K562 (cell line): ENCODE measurements around the gene KDELR3. TPM values are rescaled to one million over a fixed set of nuclear protein-coding genes. Genes with fewer than 3 reads are reported as not detected.

Experiments used
- BCOR ChIP-seq: fragments of 450-650 bp; IDR thresholded peaks from 2 replicates; pipeline ENCODE4 v1.6.1; 2016
- EGR1 ChIP-seq: fragments of 450-650 bp; conservative IDR thresholded peaks from 2 replicates; pipeline ENCODE4 v1.6.1; 2017; ENCODE audit warnings: mild to moderate bottlenecking
- ESRRA ChIP-seq: fragments of 450-650 bp; IDR thresholded peaks from 2 replicates; pipeline ENCODE4 v1.6.1; 2014; ENCODE audit warnings: low read depth, mild to moderate bottlenecking, moderate library complexity, borderline replicate concordance
- GTF3C2 ChIP-seq: IDR thresholded peaks from 3 replicates; pipeline ENCODE4 v1.6.1; 2011; ENCODE audit warnings: borderline replicate concordance, mild to moderate bottlenecking, moderate library complexity; ENCODE audit not compliant: insufficient read length; ENCODE audit errors: extremely low read depth
- POLR2A ChIP-seq: fragments of 450-650 bp; conservative IDR thresholded peaks from 2 replicates; pipeline ENCODE4 v1.6.1; 2016
- SAP30 ChIP-seq: fragments of 200-600 bp; sonication (generic); IDR thresholded peaks from 2 replicates; pipeline ENCODE4 v1.6.1; 2012; ENCODE audit warnings: borderline replicate concordance, low read depth, mild to moderate bottlenecking, moderate library complexity, low read length, control low read depth, inconsistent platforms; ENCODE audit not compliant: insufficient read depth, poor library complexity, severe bottlenecking
- TFE3 ChIP-seq: fragments of 450-650 bp; formaldehyde crosslinking; IDR thresholded peaks from 2 replicates; pipeline ENCODE4 v1.4.0; 2020; ENCODE audit warnings: mild to moderate bottlenecking, mixed read lengths
- TOE1 ChIP-seq, 2 experiments: fragments of 450-650 bp in 1 of 2; sonication (generic) in 1 of 2; formaldehyde crosslinking in 1 of 2; IDR thresholded peaks; 2 replicates each; pipeline versions ENCODE4 v1.7.1 to v1.8.0; 2016 to 2022; ENCODE audit warnings: borderline replicate concordance in 2 of 2, mild to moderate bottlenecking in 2 of 2, antibody characterized with exemption in 1 of 2, inconsistent platforms in 1 of 2, low read depth in 1 of 2, missing genetic modification reagents in 1 of 2, moderate library complexity in 1 of 2
- TRIM24 ChIP-seq, 2 experiments: fragments of 450-650 bp; IDR thresholded peaks; 2 replicates each; pipeline ENCODE4 v1.6.1; 2016
- USF2 ChIP-seq: sonication (generic); formaldehyde crosslinking; IDR thresholded peaks from 2 replicates; pipeline ENCODE4 v1.5.0; 2020; ENCODE audit warnings: missing genetic modification reagents
- ZBTB12 ChIP-seq: fragments of 250-450 bp; sonication (Bioruptor Pico); IDR thresholded peaks from 2 replicates; pipeline ENCODE4 v1.4.0; 2020
- ZNF280A ChIP-seq: fragments of 450-650 bp; IDR thresholded peaks from 2 replicates; pipeline ENCODE4 v1.6.1; 2018; ENCODE audit warnings: mild to moderate bottlenecking, low read depth; ENCODE audit not compliant: partially characterized antibody
- ZNF282 ChIP-seq: sonication (generic); formaldehyde crosslinking; IDR thresholded peaks from 2 replicates; pipeline ENCODE4 v1.8.1; 2023; ENCODE audit warnings: missing genetic modification reagents
- polyA plus RNA-seq, 8 experiments: library from polyadenylated mRNA; depleted of rRNA in 4 of 8; stranded (reverse) in 5 of 8; unstranded in 3 of 8; fragments of >200 nt; fragmentation: Nextera tagmentation in 2 of 8; fragmentation: Illumina TruSeq in 1 of 8; extraction: Ambion mirVana in 2 of 8; extraction: Trizol in 1 of 8; gene quantifications; 2 replicates each; pipeline versions ENCODE4 v1.2.1 to v1.2.3, GENCODE V29; 2011 to 2014; ENCODE audit warnings: inconsistent platforms in 1 of 8, missing spikeins in 1 of 8
- total RNA-seq, 7 experiments: library from RNA; depleted of rRNA in 6 of 7; stranded (reverse); fragments of >200 nt in 6 of 7; fragmentation: Illumina TruSeq in 2 of 7; extraction: Trizol in 2 of 7; gene quantifications; 2 replicates each; pipeline versions ENCODE4 v1.2.1 to v1.2.3, GENCODE V29; 2011 to 2021; ENCODE audit warnings: low replicate concordance in 1 of 7

The KDELR3 gene
- total and polyA plus RNA-seq, 9 of the 15 experiments (the other 6 are each of a cell fraction or from before 2014, with no cell fraction given): 7.1 to 44.8 (median 9.6) TPM

- TF ChIP-seq USF2 (peak; percentile 71), EGR1 (peak; percentile 50; the same call in 1 of the 2 replicates), TFE3 (CRISPR knock-in tag) (peak; percentile 95), TRIM24 (IDR thresholded peaks at IDR 0.05) (no peak), TOE1 (IDR thresholded peaks at IDR 0.05; ENCODE audit: borderline replicate concordance) (peak; percentile 91), TOE1 (CRISPR knock-in tag; IDR thresholded peaks at IDR 0.05; ENCODE audit: borderline replicate concordance, low read depth) (no peak), POLR2A (no peak), ZBTB12 (CRISPR knock-in tag) (no peak), ESRRA (no peak), GTF3C2 (peak; percentile 40), BCOR (0 out of 2 replicates have a peak, but pooled peaks have one; percentile 19), SAP30 (no peak), ZNF280A (no peak), ZNF282 (CRISPR knock-in tag) (no peak)
Measured at GRCh38 chr22:38443628-38444521, 24.0 kb upstream of the KDELR3 start (continued).
